MCF 10A (cell line): ENCODE results near the gene INSC. TPM values are rescaled to one million over a fixed set of nuclear protein-coding genes. Genes with fewer than 3 reads are reported as not detected.
"Not testable (repeated sequence)": the region's sequence is repeated elsewhere in the genome, so short reads cannot be mapped to it uniquely, and the experiment has no call there.

Source experiments
- Bru-seq: library from RNA; stranded (reverse); fragments of 400-500 nt; gene quantifications from one replicate; lab custom pipeline; 2021; lab: Mats Ljungman, UMichigan
- BruChase-seq, 2 experiments: library from RNA; stranded (reverse); fragments of 400-500 nt; gene quantifications; one replicate each; lab custom pipeline; 2021; lab: Mats Ljungman, UMichigan
- BruUV-seq: library from RNA; stranded (reverse); fragments of 400-500 nt; replicated peaks from 2 replicates; lab custom pipeline; 2021; lab: Mats Ljungman, UMichigan
- CTCF ChIA-PET: fragments of 300-600 bp; sonication (Branson Sonifier 250); formaldehyde crosslinking; extraction: SDS; loops from one replicate; lab custom pipeline; 2021; ENCODE audit warnings: antibody characterized with exemption, inconsistent platforms; lab: Yijun Ruan, JAX
- POLR2A ChIA-PET: fragments of 300-600, 350-650 bp; sonication (Branson Sonifier 250); formaldehyde crosslinking; extraction: SDS; loops from one replicate; lab custom pipeline; 2020; ENCODE audit warnings: antibody characterized with exemption, inconsistent platforms; lab: Yijun Ruan, JAX
- DNase-seq: peaks from one replicate; pipeline ENCODE4 v3.0.0-alpha.2; 2018; ENCODE audit not compliant: unreplicated experiment
- H3K27ac Mint-ChIP-seq: one replicate; pipeline ENCODE4 v1.8.0; 2022; ENCODE audit warnings: mild to moderate bottlenecking, low read depth, mixed read lengths; ENCODE audit not compliant: unreplicated experiment
- H3K27me3 Mint-ChIP-seq: one replicate; pipeline ENCODE4 v1.8.0; 2022; ENCODE audit warnings: mixed read lengths; ENCODE audit not compliant: insufficient read depth, unreplicated experiment
- H3K36me3 Mint-ChIP-seq: one replicate; pipeline ENCODE4 v1.8.0; 2022; ENCODE audit warnings: mild to moderate bottlenecking, moderate library complexity, mixed read lengths; ENCODE audit not compliant: insufficient read depth, unreplicated experiment
- H3K4me1 Mint-ChIP-seq: one replicate; pipeline ENCODE4 v1.8.0; 2022; ENCODE audit warnings: mixed read lengths; ENCODE audit not compliant: insufficient read depth, unreplicated experiment
- H3K4me3 Mint-ChIP-seq: one replicate; pipeline ENCODE4 v1.8.0; 2022; ENCODE audit warnings: mild to moderate bottlenecking, moderate library complexity, mixed read lengths; ENCODE audit not compliant: unreplicated experiment
- H3K9me3 Mint-ChIP-seq: one replicate; pipeline ENCODE4 v1.8.0; 2022; ENCODE audit warnings: mixed read lengths; ENCODE audit not compliant: unreplicated experiment
- intact Hi-C: fragments of 100-400 bp; cut with micrococcal nuclease; formaldehyde crosslinking; loops from 2 replicates; pipeline ENCODE4 v1.14.1; 2022
- long read RNA-seq: library from polyadenylated mRNA; stranded (forward); transcript quantifications from one replicate; pipeline ENCODE4 v2.0.0, GENCODE V29; 2022
- total RNA-seq: library from RNA; stranded (reverse); gene quantifications from 2 replicates; pipeline ENCODE4 v1.2.3, GENCODE V29; 2022
- TF ChIP-seq, protein P1 (sequence below): fragments of 200-600 bp; IDR thresholded peaks from one replicate; pipeline ENCODE4 v1.8.0; 2022; ENCODE audit warnings: antibody characterized with exemption, mild to moderate bottlenecking; ENCODE audit not compliant: unreplicated experiment

INSC gene, protein sequence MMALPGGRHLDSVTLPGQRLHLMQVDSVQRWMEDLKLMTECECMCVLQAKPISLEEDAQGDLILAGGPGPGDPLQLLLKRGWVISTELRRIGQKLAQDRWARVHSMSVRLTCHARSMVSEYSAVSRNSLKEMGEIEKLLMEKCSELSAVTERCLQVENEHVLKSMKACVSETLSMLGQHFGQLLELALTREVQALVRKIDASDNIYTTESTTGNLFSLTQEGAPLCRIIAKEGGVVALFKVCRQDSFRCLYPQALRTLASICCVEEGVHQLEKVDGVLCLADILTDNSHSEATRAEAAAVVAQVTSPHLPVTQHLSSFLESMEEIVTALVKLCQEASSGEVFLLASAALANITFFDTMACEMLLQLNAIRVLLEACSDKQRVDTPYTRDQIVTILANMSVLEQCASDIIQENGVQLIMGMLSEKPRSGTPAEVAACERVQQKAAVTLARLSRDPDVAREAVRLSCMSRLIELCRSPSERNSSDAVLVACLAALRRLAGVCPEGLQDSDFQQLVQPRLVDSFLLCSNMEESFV
- total RNA-seq: 4.6 and 5.8 TPM in 2 replicates
- Bru-seq, nascent RNA: percentile 59 among the genes with signal in this experiment
- percentile 64 among the genes with signal in this experiment for BruChase-seq, experiment 1, labeled RNA remaining after a 6-hour chase
- percentile 64 among the genes with signal in this experiment for BruChase-seq, experiment 2, labeled RNA remaining after a 2-hour chase
- long read RNA-seq, partial matches to known transcripts: 0 of 20 reads
- long read RNA-seq, other reads (novel, unspliced or antisense): 20 of 20 reads

DNA sequence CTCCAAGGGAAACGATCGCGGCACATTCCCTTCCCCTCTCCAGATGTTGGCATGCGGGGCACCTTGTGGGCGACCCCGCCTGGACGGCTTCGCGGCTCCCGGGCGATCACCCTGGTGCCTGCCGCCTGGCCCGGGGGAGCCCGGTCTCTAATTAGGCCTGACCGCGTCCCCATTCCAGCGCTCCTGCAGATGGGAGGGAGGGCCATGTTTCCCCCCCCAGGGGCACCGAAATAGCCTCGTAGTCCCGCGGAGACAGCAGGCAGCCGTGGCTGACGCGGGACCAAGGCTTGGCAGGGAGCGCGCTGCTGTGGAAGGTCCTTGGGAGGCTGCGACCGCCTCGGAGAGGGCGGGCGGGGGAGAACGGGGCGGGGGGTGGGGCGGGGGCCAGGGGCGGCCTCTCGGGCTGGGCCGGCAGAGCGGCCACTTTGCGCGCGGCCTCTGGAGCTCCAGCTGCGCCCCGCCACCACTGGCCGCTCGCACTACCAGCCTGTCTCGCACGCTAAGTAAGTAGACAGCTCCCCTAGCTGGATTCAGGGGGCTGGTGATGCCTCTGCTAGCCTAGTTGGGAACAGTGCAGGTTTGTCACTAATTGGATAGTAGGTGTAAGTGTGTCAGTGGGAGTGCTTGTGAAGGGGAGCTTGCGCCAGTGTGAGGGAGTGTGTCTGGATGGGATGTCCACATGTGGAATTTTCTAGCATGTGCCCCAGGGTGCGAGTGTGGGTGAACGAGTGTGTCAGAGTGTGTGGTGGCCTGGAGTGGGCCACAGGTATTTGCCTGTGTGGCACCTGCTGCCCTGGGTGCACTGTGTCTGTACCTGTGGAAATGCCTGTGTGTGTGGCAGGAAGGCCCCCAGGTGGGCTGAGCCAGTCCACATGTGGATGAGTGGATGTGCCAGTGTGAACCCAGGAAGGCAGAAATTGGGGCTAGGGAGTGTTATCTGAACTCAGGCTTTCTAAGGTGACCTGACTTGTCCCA lies at the start of gene INSC:
Gene INSC (plus strand): TSS at position 423 of the 975 bp plus-strand sequence. CDS start 34,252 bp downstream, outside the sequence.
- Mint-ChIP-seq H3K36me3 (no peaks in the 10 kb centered on the region), H3K9me3 (no peaks in the 10 kb centered on the region), H3K4me1 (peaks cover 9% of the 10 kb centered on the region), H3K27ac (no peak within 1 kb of the TSS), H3K4me3 (no peak within 1 kb of the TSS), H3K27me3 (no peaks in the 10 kb centered on the region)
- POLR2A ChIA-PET: no interaction called here
- no peak for DNase-seq
- TF ChIP-seq, protein P1, sequence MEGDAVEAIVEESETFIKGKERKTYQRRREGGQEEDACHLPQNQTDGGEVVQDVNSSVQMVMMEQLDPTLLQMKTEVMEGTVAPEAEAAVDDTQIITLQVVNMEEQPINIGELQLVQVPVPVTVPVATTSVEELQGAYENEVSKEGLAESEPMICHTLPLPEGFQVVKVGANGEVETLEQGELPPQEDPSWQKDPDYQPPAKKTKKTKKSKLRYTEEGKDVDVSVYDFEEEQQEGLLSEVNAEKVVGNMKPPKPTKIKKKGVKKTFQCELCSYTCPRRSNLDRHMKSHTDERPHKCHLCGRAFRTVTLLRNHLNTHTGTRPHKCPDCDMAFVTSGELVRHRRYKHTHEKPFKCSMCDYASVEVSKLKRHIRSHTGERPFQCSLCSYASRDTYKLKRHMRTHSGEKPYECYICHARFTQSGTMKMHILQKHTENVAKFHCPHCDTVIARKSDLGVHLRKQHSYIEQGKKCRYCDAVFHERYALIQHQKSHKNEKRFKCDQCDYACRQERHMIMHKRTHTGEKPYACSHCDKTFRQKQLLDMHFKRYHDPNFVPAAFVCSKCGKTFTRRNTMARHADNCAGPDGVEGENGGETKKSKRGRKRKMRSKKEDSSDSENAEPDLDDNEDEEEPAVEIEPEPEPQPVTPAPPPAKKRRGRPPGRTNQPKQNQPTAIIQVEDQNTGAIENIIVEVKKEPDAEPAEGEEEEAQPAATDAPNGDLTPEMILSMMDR: no peak
- no TSS peak for BruUV-seq
- intact Hi-C loops: no loop called here
- CTCF ChIA-PET: interaction anchor here (0.8 to 7.0 kb wide), 2 partner anchors 14 to 45 kb away, joined by 5 to 59 read pairs; no protein-coding TSS in a partner anchor

DNA sequence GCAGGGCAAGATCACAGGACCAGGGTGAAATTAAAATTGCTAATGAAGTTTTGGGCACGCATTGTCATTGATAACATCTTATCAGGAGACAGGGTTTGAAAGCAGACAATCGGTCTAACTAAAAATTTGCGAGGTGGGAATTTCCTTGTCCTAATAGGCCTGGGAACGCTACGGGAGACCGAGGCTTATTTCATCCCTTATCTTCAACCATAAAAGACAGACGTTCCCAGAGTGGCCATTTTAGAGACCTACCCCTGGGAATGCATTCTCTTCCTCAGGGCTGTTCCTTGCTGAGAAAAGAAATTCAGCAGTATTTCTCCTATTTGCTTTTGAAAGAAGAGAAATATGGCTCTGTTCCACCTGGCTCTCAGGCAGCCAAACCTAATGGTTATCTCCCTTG lies 45.0 kb upstream of the INSC start:
- H3K4me1 Mint-ChIP-seq, H3K4me3 Mint-ChIP-seq, H3K27me3 Mint-ChIP-seq, BruUV-seq, POLR2A ChIA-PET, H3K36me3 Mint-ChIP-seq, DNase-seq, H3K9me3 Mint-ChIP-seq, H3K27ac Mint-ChIP-seq, intact Hi-C loops: not testable (repeated sequence)
- CTCF ChIA-PET: interaction anchor here (10.2 kb wide), 1 partner anchor 161 kb away, joined by 292 read pairs; no protein-coding TSS in a partner anchor

DNA sequence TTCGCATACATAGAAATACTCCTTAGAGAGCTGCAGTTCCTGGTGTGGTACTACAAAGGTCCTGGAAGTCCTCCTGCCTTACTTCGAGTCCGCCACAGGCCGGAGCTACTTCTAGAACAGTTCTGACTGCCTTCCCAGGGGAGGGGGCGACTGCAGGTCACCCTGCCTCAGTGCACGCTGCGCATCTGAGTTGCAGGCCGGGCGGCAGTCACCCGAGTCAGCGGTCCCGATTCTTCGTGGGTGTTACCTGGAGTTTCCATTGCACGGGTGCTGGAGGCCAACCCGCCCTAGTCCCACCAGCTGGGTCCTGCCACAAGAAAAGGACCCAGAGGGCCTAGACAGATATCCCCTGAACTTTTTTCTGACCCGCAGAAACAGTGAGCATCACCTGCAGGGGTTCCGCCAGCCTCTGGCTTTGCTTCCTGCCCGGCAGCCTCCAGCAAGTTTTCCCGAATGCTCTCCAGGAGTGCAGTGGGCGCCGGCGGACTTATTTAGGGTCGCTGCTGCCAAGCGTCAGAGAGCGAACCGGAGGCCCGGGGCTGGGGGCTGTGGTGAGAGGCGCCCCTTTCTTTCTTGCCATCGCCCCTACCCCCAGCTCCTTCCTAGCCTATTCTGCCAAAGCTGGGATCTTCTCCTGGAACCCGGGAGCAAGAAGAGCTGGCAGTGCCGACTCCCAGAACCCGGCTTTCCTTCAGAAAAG lies 43.0 kb upstream of the INSC start:
- BruUV-seq: no TSS peak
- no peak for DNase-seq
- H3K9me3 Mint-ChIP-seq: peaks cover 10% of the 10 kb centered on the region
- TF ChIP-seq, protein P1: no peak
- H3K4me1 Mint-ChIP-seq: no peaks in the 10 kb centered on the region
- ChIA-PET CTCF (interaction anchor here (0.7 to 10.2 kb wide), 2 partner anchors 163 to 281 kb away, joined by 3 to 292 read pairs; no protein-coding TSS in a partner anchor), POLR2A (interaction anchor here (1.0 kb wide), 1 partner anchor 18 kb away, joined by 3 read pairs; no protein-coding TSS in a partner anchor)
- H3K27ac Mint-ChIP-seq: no peak overlapping the region
- no peaks in the 10 kb centered on the region for H3K36me3 Mint-ChIP-seq
- H3K4me3 Mint-ChIP-seq: no peak overlapping the region
- intact Hi-C loops: no loop called here
- no peaks in the 10 kb centered on the region for H3K27me3 Mint-ChIP-seq
